PC-9 (cell line): Measurements from ENCODE around the gene LRMDA.

Source experiments
- EZH2 ChIP-seq: fragments of 200-600 bp; sonication (generic); IDR thresholded peaks from 2 replicates; pipeline ENCODE4 v1.8.0; 2017; ENCODE audit warnings: antibody characterized with exemption, low read depth
- TF ChIP-seq, protein P1 (sequence below): fragments of 200-600 bp; sonication (generic); conservative IDR thresholded peaks from 2 replicates; pipeline ENCODE4 v1.6.1; 2017; ENCODE audit warnings: mixed run types, antibody characterized with exemption, mild to moderate bottlenecking, moderate library complexity

DNA sequence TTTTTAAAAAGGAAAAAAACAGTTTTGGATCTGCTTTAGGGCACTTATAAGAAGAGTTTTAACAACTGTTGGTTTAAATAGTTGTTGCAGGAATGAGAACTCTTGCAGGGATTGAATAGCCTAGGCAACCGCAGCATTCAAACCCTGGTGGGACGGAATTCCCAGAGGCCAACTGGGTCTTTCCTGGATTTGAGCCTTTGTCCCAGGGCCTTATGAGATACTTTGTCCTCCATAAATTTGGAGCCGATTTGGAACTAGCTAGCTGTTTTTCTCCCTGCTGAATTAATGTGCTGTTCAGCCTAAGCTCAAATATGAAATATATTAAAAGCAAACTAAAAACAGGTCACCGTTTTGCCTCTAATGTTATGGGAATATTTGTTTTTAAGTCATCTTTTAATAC lies 109.6 kb downstream of the LRMDA start:
- TF ChIP-seq, protein P1, sequence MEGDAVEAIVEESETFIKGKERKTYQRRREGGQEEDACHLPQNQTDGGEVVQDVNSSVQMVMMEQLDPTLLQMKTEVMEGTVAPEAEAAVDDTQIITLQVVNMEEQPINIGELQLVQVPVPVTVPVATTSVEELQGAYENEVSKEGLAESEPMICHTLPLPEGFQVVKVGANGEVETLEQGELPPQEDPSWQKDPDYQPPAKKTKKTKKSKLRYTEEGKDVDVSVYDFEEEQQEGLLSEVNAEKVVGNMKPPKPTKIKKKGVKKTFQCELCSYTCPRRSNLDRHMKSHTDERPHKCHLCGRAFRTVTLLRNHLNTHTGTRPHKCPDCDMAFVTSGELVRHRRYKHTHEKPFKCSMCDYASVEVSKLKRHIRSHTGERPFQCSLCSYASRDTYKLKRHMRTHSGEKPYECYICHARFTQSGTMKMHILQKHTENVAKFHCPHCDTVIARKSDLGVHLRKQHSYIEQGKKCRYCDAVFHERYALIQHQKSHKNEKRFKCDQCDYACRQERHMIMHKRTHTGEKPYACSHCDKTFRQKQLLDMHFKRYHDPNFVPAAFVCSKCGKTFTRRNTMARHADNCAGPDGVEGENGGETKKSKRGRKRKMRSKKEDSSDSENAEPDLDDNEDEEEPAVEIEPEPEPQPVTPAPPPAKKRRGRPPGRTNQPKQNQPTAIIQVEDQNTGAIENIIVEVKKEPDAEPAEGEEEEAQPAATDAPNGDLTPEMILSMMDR: no peak
- no peak for TF ChIP-seq EZH2
